ENCODE data around the gene TNPO1.

The TNPO1 gene

DNA sequence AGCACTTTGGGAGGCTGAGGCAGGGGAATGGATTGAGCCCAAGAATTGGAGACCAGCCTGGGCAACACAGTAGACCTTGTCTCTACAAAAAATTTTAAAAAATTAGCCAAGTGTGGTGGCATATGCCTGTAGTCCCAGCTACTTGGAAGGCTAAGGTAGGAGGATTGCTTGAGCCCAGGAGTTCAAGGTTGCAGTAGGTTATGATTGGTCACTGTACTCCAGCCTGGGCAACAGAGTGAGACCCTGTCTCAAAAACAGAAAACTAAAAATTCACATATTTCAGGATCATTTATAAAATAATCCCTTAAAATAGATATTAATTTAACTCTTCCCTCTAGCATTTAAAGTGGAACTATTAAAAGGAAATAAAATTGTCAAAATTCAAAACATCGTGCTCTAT is 142.8 kb downstream of the TNPO1 start:
- Histone ChIP-seq H3K27ac (no peak overlapping the region), H3K4me3 (no peak overlapping the region)
- no peak for DNase-seq (ENCODE audit: low spot score)
- no peak for TF ChIP-seq CTCF (IDR thresholded peaks at IDR 0.05)
